ENCODE measurements around the gene NR2F1-AS1.

DNA sequence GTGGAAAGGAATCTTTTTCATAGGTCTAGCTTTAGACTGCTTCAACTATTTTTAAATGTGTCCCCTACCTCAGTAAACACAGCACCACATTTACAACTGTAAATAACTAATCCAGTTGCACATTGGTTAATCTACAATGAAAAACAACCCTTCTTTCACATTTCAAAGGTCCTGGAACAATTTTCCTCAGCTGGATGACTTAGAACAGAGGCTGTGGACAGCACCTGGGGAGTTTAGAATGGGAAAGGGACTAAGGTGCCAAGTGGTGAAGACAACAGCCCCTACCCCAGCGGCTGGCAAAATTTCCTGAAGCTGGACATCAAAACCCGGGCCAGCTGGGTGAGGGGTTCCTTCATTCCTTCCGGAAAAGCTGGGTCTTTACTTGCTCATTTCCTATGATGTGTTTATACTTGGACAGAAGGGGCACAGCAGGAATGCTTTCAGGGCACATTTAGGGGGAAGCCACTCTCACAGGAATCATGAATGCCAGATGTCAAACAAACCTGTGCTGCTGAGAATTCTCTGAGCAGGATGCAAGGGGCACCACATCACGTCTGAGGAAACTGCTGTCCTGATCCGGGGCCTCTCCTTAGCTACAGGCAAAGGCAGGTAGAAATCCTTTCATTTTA lies 158.3 kb downstream of the NR2F1-AS1 start:
- TF ChIP-seq TAF1 (IDR thresholded peaks at IDR 0.05; ENCODE audit: borderline replicate concordance, insufficient read depth, low read length) (no peak), POLR2AphosphoS5 (IDR thresholded peaks at IDR 0.05; ENCODE audit: low read depth, low read length) (no peak), SIN3A (IDR thresholded peaks at IDR 0.05; ENCODE audit: borderline replicate concordance, insufficient read depth, low read length) (no peak), FOXP2 (optimal IDR thresholded peaks at IDR 0.05; ENCODE audit: borderline replicate concordance, extremely low read depth, extremely low read length, insufficient read depth) (no peak)
- TF ChIP-seq, protein P1, sequence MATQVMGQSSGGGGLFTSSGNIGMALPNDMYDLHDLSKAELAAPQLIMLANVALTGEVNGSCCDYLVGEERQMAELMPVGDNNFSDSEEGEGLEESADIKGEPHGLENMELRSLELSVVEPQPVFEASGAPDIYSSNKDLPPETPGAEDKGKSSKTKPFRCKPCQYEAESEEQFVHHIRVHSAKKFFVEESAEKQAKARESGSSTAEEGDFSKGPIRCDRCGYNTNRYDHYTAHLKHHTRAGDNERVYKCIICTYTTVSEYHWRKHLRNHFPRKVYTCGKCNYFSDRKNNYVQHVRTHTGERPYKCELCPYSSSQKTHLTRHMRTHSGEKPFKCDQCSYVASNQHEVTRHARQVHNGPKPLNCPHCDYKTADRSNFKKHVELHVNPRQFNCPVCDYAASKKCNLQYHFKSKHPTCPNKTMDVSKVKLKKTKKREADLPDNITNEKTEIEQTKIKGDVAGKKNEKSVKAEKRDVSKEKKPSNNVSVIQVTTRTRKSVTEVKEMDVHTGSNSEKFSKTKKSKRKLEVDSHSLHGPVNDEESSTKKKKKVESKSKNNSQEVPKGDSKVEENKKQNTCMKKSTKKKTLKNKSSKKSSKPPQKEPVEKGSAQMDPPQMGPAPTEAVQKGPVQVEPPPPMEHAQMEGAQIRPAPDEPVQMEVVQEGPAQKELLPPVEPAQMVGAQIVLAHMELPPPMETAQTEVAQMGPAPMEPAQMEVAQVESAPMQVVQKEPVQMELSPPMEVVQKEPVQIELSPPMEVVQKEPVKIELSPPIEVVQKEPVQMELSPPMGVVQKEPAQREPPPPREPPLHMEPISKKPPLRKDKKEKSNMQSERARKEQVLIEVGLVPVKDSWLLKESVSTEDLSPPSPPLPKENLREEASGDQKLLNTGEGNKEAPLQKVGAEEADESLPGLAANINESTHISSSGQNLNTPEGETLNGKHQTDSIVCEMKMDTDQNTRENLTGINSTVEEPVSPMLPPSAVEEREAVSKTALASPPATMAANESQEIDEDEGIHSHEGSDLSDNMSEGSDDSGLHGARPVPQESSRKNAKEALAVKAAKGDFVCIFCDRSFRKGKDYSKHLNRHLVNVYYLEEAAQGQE (IDR thresholded peaks at IDR 0.05; ENCODE audit: insufficient read depth in 1 of 2, low read depth in 2 of 2, low read length in 2 of 2), result no peak
